ENCODE measurements around the gene GRIN3B.

GRIN3B gene

DNA sequence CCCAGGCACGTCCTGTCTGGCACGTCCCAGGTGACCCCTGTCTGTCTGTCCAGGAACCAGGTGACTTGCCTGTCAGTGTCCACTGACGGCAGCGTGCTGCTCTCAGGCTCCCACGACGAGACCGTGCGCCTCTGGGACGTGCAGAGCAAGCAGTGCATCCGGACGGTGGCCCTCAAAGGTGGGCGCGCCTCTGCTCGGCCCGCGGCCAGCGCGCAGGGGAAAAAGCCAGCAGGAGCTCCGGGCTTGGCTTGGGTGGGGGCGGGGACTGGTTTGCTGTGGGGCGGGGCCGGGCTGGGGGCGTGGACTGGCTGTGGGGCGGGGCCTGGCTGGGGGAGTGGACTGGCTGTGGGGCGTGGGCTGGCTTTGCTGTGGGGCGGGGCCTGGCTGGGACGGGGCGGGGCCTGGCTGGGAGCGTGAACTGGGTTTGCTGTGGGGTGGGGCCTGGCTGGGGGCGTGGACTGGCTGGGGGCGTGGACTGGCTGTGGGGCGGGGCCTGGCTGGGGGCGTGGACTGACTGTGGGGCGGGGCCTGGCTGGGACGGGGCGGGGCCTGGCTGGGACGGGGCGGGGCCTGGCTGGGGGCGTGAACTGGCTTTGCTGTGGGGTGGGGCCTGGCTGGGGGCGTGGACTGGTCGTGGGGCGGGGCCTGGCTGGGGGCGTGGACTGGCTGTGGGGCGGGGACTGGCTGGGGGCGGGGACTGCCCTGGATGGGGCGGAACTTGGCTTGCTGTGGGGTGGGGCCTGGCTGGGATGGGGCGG lies 8.9 kb upstream of the GRIN3B start:
- DNase-seq (ENCODE audit: low read depth, low spot score), result peak; percentile 47

DNA sequence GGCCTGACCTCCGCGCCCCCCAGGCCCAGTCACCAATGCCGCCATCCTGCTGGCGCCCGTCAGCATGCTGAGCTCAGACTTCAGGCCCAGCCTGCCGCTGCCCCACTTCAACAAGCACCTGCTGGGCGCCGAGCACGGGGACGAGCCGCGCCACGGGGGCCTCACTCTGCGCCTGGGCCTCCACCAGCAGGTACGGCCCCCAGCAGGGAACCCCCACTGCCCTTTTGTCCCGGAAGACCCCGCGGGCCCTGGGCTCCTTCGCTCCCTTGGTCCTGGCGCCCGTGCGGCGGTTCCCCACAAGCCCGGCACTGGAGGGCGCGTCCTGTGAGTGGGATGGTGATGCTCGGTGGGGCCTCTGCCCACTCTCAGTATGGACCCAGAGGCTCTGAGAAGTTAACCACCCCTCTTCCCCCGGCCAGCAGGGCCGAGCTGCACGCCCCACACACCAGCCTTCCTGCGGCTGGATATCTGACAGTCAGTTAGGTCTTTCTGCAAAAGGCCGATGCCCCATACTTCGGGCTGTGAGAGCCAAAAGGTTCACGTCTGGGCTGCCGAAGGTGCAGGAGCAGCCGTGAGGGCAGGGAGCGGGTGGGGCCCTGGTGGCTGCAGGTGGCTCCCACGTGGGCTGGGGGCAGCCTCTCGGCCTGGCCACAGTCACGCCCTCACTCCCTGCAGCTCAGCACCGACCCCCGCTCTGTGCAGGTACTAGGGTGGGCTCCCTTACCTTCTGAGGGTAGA lies 8.1 kb upstream of the GRIN3B start:
- no peak for DNase-seq (ENCODE audit: low read depth, low spot score)

DNA sequence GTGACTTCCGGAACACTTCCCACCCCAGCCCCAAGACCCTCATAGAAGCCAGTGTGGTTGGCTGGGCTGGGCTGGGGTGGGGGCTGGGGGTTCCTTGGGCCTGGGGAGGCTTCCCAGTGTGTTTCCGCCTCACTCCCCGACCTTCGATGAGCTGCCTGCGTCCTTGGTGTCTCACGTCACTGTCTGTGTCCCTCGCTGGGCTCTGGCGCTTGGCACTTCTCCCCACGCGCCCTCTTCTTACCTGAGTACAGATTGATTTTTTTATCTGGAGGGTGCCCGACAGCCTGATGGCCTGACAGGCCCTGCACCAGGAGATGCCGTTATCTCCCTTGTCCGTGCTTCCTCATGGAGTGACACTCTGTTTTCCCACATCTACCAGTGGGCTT lies 7.6 kb upstream of the GRIN3B start:
- DNase-seq (ENCODE audit: low read depth, low spot score), result no peak

DNA sequence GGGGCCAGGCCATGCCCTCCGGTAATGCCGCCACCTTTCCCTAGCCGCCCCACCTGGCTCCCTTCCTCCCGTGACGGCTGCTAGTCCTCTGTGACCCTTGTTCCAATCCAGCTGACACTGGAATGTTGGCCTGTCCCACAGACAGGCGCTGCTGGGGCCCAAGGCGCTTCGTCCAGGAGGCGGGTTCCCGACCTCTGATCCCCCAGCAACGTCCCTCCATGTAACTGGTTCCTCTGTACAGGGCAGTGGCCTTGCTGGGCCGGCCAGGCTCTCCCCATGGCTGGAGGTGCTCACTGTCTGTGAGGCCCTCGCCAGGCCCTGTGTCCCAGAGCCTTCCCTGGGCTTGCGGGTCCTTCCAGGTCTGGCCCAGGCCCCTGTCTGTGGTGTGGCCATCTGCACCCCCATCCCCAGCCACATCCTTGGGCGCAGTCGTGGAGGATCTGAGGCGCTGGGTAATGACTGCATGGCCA lies 6.8 kb upstream of the GRIN3B start:
- DNase-seq (ENCODE audit: low read depth, low spot score), result no peak

DNA sequence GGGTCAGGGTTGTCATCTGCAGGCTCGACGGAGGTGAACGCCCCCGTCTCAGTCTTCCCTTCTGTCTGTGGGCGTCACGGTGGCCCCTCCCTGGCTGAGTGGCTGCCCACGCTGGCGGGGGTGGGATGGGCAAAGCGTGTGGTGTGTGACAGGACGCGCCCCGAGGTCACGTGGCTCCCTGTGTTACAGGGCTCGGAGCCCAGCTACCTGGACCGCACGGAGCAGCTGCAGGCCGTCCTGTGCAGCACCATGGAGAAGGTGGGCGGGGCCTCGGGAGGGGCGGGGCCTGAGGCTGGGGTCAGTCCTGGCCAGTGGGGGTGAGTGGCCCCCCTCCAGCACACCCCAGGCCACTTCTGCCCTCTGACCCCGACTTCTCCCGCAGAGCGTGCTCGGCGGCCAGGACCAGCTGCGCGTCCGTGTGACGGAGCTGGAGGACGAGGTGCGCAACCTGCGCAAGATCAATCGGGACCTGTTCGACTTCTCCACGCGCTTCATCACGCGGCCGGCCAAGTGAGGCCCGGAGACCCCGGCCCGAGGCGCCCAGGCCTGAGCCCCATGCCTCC lies 6.3 kb upstream of the GRIN3B start:
- no peak for DNase-seq (ENCODE audit: low read depth, low spot score)

DNA sequence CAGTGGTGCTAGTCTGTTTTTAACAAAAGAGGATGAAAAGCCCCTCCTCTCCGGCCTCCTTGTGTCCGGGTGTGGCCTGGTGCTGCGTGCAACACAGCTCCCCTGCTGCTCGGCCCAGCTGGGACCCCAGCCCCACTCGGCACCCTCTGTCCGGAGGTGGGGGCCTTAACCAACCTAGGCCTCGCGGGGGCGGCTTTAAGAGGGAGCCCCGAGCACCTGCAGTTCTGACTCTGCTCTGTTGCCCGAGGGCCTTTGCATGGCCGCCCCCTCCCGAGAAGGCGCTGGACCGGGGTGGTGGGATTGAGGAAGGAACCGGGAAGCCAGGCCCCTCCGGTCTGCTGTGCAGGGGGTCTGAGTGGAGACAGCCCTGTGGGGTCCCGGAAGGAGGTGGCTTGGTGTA lies 5.7 kb upstream of the GRIN3B start:
- no peak for DNase-seq (ENCODE audit: low read depth, low spot score)

DNA sequence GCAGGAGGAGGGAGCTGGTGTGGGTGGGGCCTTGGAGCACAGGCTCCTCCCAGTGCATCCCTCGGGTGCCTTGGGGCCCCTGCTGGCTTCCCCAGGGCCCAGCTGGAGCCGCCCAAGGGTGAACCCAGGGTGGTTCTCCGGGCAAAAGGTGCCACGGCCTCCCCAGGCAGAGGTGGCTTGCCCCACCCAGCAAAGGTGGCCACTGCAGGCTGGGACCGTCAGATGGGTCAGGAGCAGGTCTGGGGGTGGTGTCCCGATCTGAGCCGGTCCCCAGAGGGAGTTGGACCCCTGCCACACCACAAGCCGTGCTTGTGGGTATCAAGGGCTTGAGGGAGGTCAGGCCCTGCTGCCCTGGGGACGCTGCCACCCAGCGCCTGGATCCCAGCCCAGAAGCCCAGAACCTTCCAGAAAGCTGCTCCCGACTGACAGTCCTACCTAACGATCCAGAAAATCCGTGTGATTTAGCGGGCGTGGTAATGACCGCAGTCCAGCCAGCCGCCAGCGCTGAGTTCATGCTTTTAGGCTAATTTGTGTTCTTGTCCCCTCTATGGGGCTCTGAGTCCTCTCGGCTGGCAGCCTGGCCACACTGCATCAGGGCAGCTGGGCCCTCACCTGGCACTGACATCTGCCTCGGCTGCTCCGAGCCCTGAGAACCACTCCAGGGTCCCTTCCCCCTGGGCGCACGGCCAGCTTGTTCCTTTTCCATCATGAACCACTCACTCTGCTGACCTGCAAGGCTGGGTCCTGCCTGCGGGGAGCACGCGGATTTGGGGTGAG lies 5.0 kb upstream of the GRIN3B start:
- peak; percentile 71 for DNase-seq (ENCODE audit: low read depth, low spot score)

DNA sequence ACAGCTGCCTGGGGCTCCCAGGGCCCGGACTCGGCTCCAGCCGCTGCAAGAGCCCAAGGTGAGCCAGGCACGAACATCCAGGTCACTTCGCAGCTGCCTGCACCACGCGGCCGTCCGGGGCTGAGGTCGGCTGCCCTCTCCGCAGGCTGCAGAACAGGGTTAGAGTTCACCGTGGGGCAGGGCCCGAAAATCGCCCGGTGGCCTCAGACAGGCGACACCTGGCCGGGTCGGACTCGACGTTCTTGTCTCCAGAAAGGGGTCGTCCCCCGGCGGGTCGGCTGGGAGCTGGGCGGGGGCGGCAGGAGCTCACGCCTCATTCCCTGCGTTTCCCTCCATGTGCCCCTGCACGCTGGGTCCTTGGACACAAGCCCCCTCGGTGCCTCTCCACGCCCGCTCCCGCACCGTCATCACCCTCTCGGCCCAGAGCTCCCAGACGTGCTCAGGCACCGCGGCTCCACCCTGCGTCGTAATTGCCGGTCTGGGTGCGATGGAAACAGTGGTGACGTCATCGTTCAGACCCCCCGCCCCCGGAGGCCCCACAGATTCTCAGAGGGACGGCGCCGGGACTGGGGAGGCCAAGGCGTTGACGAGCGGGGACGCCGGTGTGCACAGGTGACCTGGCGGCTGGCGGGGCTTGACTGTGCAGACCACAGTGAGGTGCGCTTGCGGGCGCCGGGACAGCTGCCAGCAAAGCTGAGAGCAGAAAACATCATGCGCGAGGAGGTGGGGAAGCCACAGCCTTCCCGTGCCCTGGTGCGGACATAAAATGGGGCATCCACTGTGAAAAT lies 4.0 kb upstream of the GRIN3B start:
- peak; percentile 72 for DNase-seq (ENCODE audit: low read depth, low spot score)

DNA sequence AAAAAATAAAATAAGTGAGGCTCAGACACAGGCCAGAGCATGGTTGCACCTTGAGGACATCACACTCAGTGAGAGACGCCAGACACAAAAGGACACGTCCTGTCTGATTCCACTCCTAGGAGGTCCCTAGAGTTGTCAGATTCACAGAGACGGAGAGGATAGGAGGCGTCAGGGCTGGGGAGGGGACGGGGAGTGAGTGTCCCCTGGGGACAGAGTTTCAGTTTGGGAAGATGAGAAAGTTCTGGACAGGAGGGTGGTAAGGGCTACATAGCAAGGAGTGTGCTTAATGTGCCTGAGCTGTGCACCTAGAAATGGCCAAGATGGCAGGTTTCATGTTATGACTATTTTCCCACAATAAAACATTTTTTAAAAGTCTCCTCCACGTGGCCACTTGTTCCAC lies 2.2 kb upstream of the GRIN3B start:
- DNase-seq (ENCODE audit: low read depth, low spot score), result no peak

DNA sequence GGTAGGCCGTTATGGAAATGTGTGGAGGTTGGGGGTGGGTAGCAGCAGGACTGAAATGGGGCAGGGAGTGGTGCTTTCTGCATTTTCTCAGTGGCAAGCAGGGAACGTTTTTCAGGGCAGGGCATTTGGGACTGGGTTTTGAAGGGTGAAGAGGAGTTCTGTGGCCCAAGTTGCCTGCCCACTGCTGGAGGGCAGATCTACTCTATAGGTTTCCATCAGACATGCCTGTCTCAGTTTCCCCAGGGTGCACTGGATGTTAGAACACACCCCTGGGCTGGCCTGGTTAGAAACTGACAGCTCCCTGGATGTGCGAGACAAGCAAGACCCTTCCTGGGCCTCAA lies 870 bp upstream of the GRIN3B start:
- DNase-seq (ENCODE audit: low read depth, low spot score), result no peak

DNA sequence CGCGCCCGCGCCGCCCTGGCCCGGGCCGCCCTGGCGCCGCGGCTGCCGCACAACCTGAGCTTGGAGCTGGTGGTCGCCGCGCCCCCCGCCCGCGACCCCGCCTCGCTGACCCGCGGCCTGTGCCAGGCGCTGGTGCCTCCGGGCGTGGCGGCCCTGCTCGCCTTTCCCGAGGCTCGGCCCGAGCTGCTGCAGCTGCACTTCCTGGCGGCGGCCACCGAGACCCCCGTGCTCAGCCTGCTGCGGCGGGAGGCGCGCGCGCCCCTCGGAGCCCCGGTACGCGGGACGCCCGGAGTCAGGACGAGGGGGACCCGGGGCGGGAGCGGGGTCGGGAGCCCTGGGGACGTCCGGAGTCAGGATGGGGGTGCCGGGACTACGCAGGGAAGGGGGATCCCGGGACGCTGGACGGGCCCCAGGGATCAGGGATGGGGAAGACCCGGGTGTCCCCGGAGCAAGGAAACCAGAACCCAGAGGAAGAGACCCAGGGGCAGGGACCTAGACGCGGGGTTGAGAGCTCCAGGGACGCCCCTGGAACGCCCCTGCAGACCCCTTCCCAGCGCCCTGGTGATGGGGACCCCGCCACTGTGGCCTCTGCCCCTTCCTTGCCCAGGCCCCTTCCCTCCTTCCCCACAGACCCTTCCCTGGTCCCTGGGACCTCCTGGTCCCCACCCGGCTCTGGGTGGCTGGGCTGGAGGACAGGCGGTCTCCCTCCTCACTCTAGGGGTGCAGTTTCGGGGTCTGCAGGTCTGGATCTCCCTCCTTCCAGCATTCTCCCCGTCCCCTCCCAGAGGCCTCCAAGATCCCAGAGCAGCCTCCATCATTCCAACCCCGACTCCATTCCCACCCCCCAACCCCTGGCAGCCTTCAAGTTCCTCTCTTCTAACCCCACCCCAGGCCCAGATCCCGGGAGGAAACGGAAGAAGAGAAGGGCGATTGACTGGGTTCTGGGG lies 645 bp downstream of the GRIN3B start:
- DNase-seq (ENCODE audit: low read depth, low spot score), result no peak

DNA sequence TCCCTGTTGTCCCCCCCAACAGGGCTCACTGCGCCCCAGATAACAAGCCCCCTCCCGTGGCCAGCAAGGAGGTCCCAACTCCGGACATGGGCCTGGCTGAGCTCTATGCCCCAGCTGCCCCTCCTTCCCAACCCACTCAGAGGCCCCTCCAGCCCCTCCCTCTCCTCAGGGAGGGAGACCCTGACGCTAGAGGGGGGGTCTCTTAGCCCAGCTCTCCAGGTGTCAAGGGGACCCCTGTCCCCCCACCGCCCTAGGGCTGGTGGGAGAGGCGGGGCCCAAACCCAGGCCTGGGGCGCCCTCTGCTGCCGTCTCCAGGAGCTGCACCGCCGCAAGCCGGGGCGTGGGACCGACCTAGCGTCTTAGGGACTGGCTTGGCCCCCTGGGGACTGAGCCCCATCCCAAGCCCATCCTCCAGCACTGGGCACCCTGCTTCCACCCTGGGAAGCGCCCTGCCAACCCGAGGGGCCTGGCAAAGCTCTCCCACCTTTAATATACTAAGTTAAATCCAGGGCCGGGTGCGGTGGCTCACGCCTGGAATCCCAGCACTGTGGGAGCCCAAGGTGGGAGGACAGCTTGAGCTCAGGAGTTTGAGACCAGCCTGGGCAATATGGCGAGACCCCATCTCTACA lies 1.4 kb downstream of the GRIN3B start:
- DNase-seq (ENCODE audit: low read depth, low spot score), result peak; percentile 67

DNA sequence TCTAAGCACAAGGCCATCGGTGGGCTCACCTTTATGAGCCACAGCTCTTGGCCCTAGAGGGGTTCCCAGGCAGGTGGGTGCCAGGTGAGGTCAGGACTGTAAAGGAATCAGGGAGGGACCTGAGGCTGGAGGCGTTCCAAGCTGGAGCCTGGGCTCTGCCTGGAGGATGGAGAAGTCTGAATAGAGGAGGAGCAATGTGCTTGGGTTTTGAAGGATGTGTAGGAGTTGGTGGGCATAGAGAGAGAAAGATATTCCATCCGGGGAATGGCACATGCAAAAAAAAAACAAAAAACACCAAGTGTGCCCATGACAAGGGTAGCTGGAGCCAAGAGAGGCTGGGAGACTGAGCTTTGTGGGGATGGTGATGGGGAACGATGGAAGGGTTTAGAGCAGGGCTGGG lies 2.4 kb downstream of the GRIN3B start:
- DNase-seq (ENCODE audit: low read depth, low spot score), result no peak

DNA sequence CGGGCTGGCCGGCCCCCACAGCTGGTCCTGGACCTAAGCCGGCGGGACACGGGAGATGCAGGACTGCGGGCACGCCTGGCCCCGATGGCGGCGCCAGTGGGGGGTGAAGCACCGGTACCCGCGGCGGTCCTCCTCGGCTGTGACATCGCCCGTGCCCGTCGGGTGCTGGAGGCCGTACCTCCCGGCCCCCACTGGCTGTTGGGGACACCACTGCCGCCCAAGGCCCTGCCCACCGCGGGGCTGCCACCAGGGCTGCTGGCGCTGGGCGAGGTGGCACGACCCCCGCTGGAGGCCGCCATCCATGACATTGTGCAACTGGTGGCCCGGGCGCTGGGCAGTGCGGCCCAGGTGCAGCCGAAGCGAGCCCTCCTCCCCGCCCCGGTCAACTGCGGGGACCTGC lies 3.1 kb downstream of the GRIN3B start:
- no peak for DNase-seq (ENCODE audit: low read depth, low spot score)

DNA sequence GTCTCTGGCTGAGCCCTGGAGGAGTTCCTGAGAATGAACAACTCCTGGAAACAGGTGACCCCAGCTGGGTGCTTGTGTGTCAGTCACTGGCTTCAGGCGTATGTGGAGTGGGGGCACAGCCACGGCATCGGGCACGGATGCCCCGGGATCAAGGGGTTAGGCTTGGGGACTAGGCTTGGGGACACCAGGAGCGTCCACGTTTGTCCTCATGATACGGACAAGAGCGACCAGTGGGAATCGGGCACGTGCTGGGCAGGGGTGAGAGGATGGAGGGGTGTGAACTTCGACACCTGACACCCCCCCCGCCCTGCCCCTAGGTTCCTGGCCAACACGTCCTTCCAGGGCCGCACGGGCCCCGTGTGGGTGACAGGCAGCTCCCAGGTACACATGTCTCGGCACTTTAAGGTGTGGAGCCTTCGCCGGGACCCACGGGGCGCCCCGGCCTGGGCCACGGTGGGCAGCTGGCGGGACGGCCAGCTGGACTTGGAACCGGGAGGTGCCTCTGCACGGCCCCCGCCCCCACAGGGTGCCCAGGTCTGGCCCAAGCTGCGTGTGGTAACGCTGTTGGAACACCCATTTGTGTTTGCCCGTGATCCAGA lies 4.1 kb downstream of the GRIN3B start:
- no peak for DNase-seq (ENCODE audit: low read depth, low spot score)

DNA sequence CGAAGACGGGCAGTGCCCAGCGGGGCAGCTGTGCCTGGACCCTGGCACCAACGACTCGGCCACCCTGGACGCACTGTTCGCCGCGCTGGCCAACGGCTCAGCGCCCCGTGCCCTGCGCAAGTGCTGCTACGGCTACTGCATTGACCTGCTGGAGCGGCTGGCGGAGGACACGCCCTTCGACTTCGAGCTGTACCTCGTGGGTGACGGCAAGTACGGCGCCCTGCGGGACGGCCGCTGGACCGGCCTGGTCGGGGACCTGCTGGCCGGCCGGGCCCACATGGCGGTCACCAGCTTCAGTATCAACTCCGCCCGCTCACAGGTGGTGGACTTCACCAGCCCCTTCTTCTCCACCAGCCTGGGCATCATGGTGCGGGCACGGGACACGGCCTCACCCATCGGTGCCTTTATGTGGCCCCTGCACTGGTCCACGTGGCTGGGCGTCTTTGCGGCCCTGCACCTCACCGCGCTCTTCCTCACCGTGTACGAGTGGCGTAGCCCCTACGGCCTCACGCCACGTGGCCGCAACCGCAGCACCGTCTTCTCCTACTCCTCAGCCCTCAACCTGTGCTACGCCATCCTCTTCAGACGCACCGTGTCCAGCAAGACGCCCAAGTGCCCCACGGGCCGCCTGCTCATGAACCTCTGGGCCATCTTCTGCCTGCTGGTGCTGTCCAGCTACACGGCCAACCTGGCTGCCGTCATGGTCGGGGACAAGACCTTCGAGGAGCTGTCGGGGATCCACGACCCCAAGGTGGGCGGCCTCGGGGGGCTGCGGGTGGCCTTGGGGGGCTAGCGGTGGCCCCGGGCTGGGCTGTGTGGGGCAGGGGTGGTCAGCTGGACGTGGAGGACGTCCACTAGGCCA lies 4.8 kb downstream of the GRIN3B start:
- DNase-seq (ENCODE audit: low read depth, low spot score), result no peak

DNA sequence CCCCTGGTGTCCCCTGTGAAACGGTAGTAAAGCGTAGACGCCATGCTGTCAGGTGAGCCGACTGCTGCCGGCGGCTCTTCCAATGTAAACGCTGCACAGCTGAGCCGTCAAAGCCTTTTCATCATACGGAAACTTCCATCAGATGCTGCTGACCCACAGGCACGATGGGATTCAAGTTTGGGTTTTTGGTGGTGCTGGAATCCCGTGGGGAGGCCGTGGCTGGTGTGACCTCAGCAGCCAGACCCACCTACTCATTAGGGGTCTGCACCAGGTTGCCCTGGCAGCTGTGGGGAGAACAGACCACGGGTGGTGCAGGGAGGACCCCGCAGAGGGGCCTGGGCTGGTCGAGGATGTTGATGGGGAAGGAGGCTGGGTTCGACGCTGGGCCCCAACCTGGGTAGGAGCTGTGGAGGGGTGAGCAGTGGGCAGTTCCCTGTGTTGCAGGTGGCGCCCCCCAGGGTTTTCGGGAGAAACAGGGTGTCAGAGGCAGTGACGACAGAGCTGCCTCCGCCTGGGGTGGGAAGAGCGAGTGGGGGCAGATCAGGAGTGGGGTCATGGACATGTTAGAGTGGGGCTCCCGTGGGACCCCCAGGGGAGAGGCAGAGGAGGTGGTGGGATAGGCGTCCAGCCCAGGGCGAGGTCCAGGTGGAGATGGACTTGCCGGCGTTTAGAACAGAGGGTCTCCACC lies 6.6 kb downstream of the GRIN3B start:
- no peak for DNase-seq (ENCODE audit: low read depth, low spot score)

All from astrocyte of the hippocampus (primary cell).